IMR-90 (cell line): Measurements from ENCODE around the gene KRTAP10-3.

Source experiments
- CEBPB ChIP-seq: IDR thresholded peaks from 2 replicates; pipeline ENCODE4 v1.6.1; 2012; ENCODE audit warnings: low read depth, low read length, improper control_type of control experiment
- MAZ ChIP-seq: IDR thresholded peaks from 2 replicates; pipeline ENCODE4 v1.6.1; 2012; ENCODE audit warnings: low read depth, mild to moderate bottlenecking, low read length, improper control_type of control experiment, moderate library complexity, borderline replicate concordance
- NFE2L2 ChIP-seq: fragments of 150-350 bp; IDR thresholded peaks from 2 replicates; pipeline ENCODE4 v1.6.1; 2016; ENCODE audit warnings: low read depth, mild to moderate bottlenecking, low read length
- RCOR1 ChIP-seq: IDR thresholded peaks from 2 replicates; pipeline ENCODE4 v1.6.1; 2012; ENCODE audit warnings: mild to moderate bottlenecking, low read length, improper control_type of control experiment; ENCODE audit not compliant: insufficient replicate concordance
- TF ChIP-seq, protein P1 (sequence below): conservative IDR thresholded peaks from 2 replicates; pipeline ENCODE4 v1.5.1; 2012; ENCODE audit warnings: mild to moderate bottlenecking, low read depth, low read length, improper control_type of control experiment

DNA sequence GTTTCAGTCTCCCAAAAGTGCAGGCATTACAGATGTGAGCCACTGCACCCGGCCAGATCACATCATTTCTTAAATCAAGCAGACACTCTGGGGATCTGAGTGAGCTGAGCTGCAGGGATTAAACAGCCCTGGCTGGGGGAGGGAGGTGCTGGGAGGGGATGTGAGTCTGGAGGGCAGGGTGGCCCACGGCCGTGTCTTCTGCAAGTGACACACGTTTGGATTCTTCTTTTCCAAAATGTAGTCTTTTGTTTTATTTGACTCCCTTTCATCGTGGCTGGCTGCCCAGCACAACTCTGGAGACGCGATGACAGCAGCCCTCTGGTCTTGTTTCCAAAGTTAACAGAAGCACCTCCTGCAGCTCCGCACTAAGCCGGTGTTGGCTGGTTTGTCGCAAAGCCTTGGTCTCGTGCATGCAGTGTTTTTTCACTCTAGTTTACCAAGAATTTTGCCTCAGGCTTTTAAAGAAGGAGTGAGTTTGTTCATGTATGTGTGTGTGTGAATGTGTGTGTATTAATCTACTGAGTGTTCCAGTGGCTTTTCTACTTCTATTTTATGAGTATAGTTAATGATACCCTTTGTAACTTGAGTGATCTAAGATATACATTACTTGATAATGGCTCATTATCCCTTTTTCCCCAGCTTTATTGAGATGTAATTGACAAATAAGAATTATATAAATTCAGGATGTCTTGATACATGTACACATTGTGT lies 24.6 kb upstream of the KRTAP10-3 start:
- no peak for TF ChIP-seq MAZ
- TF ChIP-seq, protein P1, sequence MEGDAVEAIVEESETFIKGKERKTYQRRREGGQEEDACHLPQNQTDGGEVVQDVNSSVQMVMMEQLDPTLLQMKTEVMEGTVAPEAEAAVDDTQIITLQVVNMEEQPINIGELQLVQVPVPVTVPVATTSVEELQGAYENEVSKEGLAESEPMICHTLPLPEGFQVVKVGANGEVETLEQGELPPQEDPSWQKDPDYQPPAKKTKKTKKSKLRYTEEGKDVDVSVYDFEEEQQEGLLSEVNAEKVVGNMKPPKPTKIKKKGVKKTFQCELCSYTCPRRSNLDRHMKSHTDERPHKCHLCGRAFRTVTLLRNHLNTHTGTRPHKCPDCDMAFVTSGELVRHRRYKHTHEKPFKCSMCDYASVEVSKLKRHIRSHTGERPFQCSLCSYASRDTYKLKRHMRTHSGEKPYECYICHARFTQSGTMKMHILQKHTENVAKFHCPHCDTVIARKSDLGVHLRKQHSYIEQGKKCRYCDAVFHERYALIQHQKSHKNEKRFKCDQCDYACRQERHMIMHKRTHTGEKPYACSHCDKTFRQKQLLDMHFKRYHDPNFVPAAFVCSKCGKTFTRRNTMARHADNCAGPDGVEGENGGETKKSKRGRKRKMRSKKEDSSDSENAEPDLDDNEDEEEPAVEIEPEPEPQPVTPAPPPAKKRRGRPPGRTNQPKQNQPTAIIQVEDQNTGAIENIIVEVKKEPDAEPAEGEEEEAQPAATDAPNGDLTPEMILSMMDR, result no peak
- TF ChIP-seq NFE2L2, result no peak
- TF ChIP-seq RCOR1, result no peak
- no peak for TF ChIP-seq CEBPB
